Endothelial cell of umbilical vein (primary cell): ENCODE results near the gene BCAR3. TPM values are rescaled to one million over a fixed set of nuclear protein-coding genes. Genes with fewer than 3 reads are reported as not detected.

Experiments
- BruUV-seq: library from RNA; stranded (reverse); fragments of 400-500 nt; replicated peaks from 2 replicates; lab custom pipeline; 2021; lab: Mats Ljungman, UMichigan
- CTCF ChIA-PET: fragments of 300-600, 350-600 bp; sonication (Branson Sonifier 250); formaldehyde crosslinking; loops from one replicate; lab custom pipeline; 2021; ENCODE audit warnings: antibody characterized with exemption, inconsistent platforms; lab: Charles Lee
- POLR2A ChIA-PET: fragments of 300-600, 350-600 bp; sonication (Branson Sonifier 250); formaldehyde crosslinking; loops from one replicate; lab custom pipeline; 2021; ENCODE audit warnings: antibody characterized with exemption, inconsistent platforms; lab: Charles Lee
- DNase-seq: peaks from one replicate; pipeline ENCODE4 v3.0.0-alpha.2; 2011; ENCODE audit warnings: low read depth, low spot score
- FAIRE-seq: peaks from 2 replicates; lab custom pipeline; 2011; peaks lifted over from hg19 to GRCh38; lab: Jason Lieb, UNC
- H2AFZ ChIP-seq: 2 replicates; pipeline ENCODE4 v1.6.0; 2012; ENCODE audit warnings: low read depth, low read length, control low read depth, inconsistent platforms
- H3K27ac ChIP-seq: 2 replicates; pipeline ENCODE4 v1.5.1; 2011; ENCODE audit warnings: low read depth, mild to moderate bottlenecking, control low read depth, low read length, moderate library complexity; ENCODE audit not compliant: insufficient read depth
- H3K27me3 ChIP-seq, 2 experiments: 2 replicates each; pipeline versions ENCODE4 v1.6.0 to v1.6.1; 2011; ENCODE audit warnings: low read length in 2 of 2, mixed read lengths in 1 of 2; ENCODE audit not compliant: control insufficient read depth in 2 of 2, insufficient read depth in 2 of 2
- H3K36me3 ChIP-seq, 2 experiments: 2 replicates in 1 of 2; 3 replicates in 1 of 2; pipeline ENCODE4 v1.5.1; 2011; ENCODE audit warnings: low read length in 2 of 2, mild to moderate bottlenecking in 1 of 2, moderate library complexity in 1 of 2; ENCODE audit not compliant: control insufficient read depth in 2 of 2, insufficient read depth in 2 of 2; ENCODE audit errors: extremely low read depth in 1 of 2
- H3K4me1 ChIP-seq: 3 replicates; pipeline ENCODE4 v1.5.1; 2011; ENCODE audit warnings: mild to moderate bottlenecking, low read length; ENCODE audit not compliant: control insufficient read depth, insufficient read depth; ENCODE audit errors: extremely low read depth
- H3K4me2 ChIP-seq: 2 replicates; pipeline ENCODE4 v1.6.1; 2011; ENCODE audit warnings: low read length, control low read depth, mixed read lengths; ENCODE audit not compliant: insufficient read depth
- H3K4me3 ChIP-seq, 3 experiments: fragments of 200-600 bp in 1 of 3; sonication (generic), shearing (Covaris generic) in 1 of 3; replicated peaks in 1 of 3; 2 replicates each; pipeline ENCODE4 v1.5.1; 2011 to 2016; ENCODE audit warnings: control low read depth in 3 of 3, low read length in 3 of 3, mild to moderate bottlenecking in 2 of 3, inconsistent platforms in 1 of 3, low read depth in 1 of 3, moderate library complexity in 1 of 3; ENCODE audit not compliant: insufficient read depth in 1 of 3
- H3K79me2 ChIP-seq: 2 replicates; pipeline ENCODE4 v1.6.0; 2012; ENCODE audit warnings: low read length, inconsistent platforms; ENCODE audit not compliant: control insufficient read depth, insufficient read depth
- H3K9ac ChIP-seq: replicated peaks from 2 replicates; pipeline ENCODE3; 2011; ENCODE audit warnings: low read length, control low read depth; ENCODE audit not compliant: insufficient read depth; ENCODE audit errors: extremely low read depth
- H3K9me1 ChIP-seq: replicated peaks from 3 replicates; pipeline ENCODE4 v1.6.0; 2011; ENCODE audit warnings: mild to moderate bottlenecking, low read length; ENCODE audit not compliant: control insufficient read depth, insufficient read depth; ENCODE audit errors: extremely low read depth
- H3K9me3 ChIP-seq: replicated peaks from 2 replicates; pipeline ENCODE4 v1.5.1; 2012; ENCODE audit warnings: low read length, inconsistent platforms; ENCODE audit not compliant: control insufficient read depth, insufficient read depth
- H4K20me1 ChIP-seq: replicated peaks from 2 replicates; pipeline ENCODE3; 2011; ENCODE audit warnings: mild to moderate bottlenecking, low read length; ENCODE audit not compliant: control insufficient read depth, insufficient read depth; ENCODE audit errors: extremely low read depth
- CTCF ChIP-seq, 2 donors: IDR thresholded peaks; 1 replicate in 1 of 2; 2 replicates in 1 of 2; pipeline ENCODE4 v1.5.1; 2011; ENCODE audit warnings: low read length in 2 of 2, mild to moderate bottlenecking in 2 of 2, moderate library complexity in 2 of 2, control low read depth in 1 of 2, inconsistent platforms in 1 of 2, low read depth in 1 of 2; ENCODE audit not compliant: insufficient read depth in 1 of 2; ENCODE audit errors: extremely low read depth in 1 of 2
- EZH2 ChIP-seq: IDR thresholded peaks from 2 replicates; pipeline ENCODE4 v1.6.1; 2012; ENCODE audit warnings: borderline replicate concordance, low read depth, mild to moderate bottlenecking, moderate library complexity, low read length, inconsistent platforms; ENCODE audit not compliant: severe bottlenecking
- FOS ChIP-seq: IDR thresholded peaks from 2 replicates; pipeline ENCODE4 v1.6.1; 2011; ENCODE audit warnings: mild to moderate bottlenecking, low read length, moderate library complexity, borderline replicate concordance; ENCODE audit not compliant: insufficient read depth
- GATA2 ChIP-seq: IDR thresholded peaks from 2 replicates; pipeline ENCODE4 v1.7.0; 2011; ENCODE audit warnings: low read depth, mild to moderate bottlenecking, moderate library complexity, mixed read lengths, low read length; ENCODE audit not compliant: insufficient read length, insufficient read depth
- JUN ChIP-seq: IDR thresholded peaks from 2 replicates; pipeline ENCODE4 v1.6.1; 2011; ENCODE audit warnings: borderline replicate concordance, low read depth; ENCODE audit not compliant: insufficient read length, insufficient read depth
- MYC ChIP-seq: IDR thresholded peaks from one replicate; pipeline ENCODE4 v1.6.1; 2011; ENCODE audit warnings: mild to moderate bottlenecking, low read depth, low read length
- POLR2A ChIP-seq: IDR thresholded peaks from 2 replicates; pipeline ENCODE4 v1.6.1; 2012; ENCODE audit warnings: low read depth, mild to moderate bottlenecking, control low read depth, low read length
- POLR2AphosphoS5 ChIP-seq: IDR thresholded peaks from 2 replicates; pipeline ENCODE4 v1.6.1; 2012; ENCODE audit warnings: low read depth, mild to moderate bottlenecking, control low read depth, low read length, moderate library complexity; ENCODE audit not compliant: insufficient read depth
- dilution Hi-C: fragments of 300-500 bp; cut with MboI; formaldehyde crosslinking; loops from one replicate; pipeline ENCODE4 v1.15.0; 2019; ENCODE audit warnings: low sequenced_read_pairs; ENCODE audit not compliant: extremely low pct_ligation_motif_present
- intact Hi-C: fragments of 100-400 bp; cut with micrococcal nuclease; formaldehyde crosslinking; loops from one replicate; pipeline ENCODE4 v1.10.0; 2022
- polyA plus RNA-seq, 4 experiments: library from polyadenylated mRNA; depleted of rRNA in 3 of 4; stranded (reverse) in 3 of 4; unstranded in 1 of 4; fragments of >200 nt; gene quantifications; 2 replicates each; pipeline versions ENCODE4 v1.2.1 to v1.2.3, GENCODE V29; 2011 to 2012; ENCODE audit warnings: missing spikeins in 1 of 4
- total RNA-seq: library from RNA; stranded (reverse); gene quantifications from 2 replicates; pipeline ENCODE4 v1.2.3, GENCODE V29; 2021
- TF ChIP-seq, protein P1 (sequence below): IDR thresholded peaks from 2 replicates; pipeline ENCODE4 v1.6.1; 2011; ENCODE audit not compliant: insufficient read depth, insufficient read length

Gene BCAR3
- total and polyA plus RNA-seq, 2 donors (not counting 3 experiments of a cell fraction or from before 2014, with no cell fraction given) = 17.5 to 32.9 TPM

- FAIRE-seq (no peak), DNase-seq (no peak)
- Histone ChIP-seq H4K20me1 (no peaks in the 10 kb centered on the region), H3K79me2 (no peaks in the 10 kb centered on the region), H3K27ac (no peak overlapping the region), H3K9me1 (no peaks in the 10 kb centered on the region), H3K4me2 (no peak overlapping the region), H3K27me3 (no peaks in the 10 kb centered on the region), H3K9ac (no peak overlapping the region), H3K4me3 (no peak overlapping the region), H3K9me3 (no peaks in the 10 kb centered on the region), H3K36me3 (no peaks in the 10 kb centered on the region), H2AFZ (peak overlapping the region; percentile 94), H3K4me1 (peaks cover 23% of the 10 kb centered on the region)
- POLR2A ChIA-PET = no interaction called here
- CTCF ChIA-PET = interaction anchor here (1.0 to 1.4 kb wide), 2 partner anchors 30 to 90 kb away, joined by 3 to 4 read pairs; no protein-coding TSS in a partner anchor
- no peak for TF ChIP-seq FOS
- no peak for TF ChIP-seq EZH2
- TF ChIP-seq CTCF (IDR thresholded peaks at IDR 0.05; ENCODE audit: extremely low read depth in 1 of 2, insufficient read depth in 1 of 2, low read depth in 1 of 2, low read length in 2 of 2) = no peak
- no peak for TF ChIP-seq POLR2A
- no peak for TF ChIP-seq POLR2AphosphoS5
- TF ChIP-seq JUN = no peak
- TF ChIP-seq, protein P1, sequence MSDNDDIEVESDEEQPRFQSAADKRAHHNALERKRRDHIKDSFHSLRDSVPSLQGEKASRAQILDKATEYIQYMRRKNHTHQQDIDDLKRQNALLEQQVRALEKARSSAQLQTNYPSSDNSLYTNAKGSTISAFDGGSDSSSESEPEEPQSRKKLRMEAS = no peak
- TF ChIP-seq GATA2 = no peak
- TF ChIP-seq MYC = no peak
- dilution Hi-C loops (no loop called here), intact Hi-C loops (loop anchor here (2.0 to 5.0 kb wide), 3 partner anchors 21 to 91 kb away; partner anchors contain the start of gene BCAR3)
- no TSS peak for BruUV-seq
Observed at GRCh38 chr1:93723733-93724270, 42.2 kb upstream of the BCAR3 start.
